ENCODE measurements around the gene C12orf57.
A peak's percentile ranks its signal among the peaks of the same experiment; 100 is the strongest.

C12orf57 gene

GRCh38 chr12:6936194-6936635 lies 7.6 kb upstream of the C12orf57 start:
- Histone ChIP-seq H3K27ac (replicated peaks) (peak overlapping the region; percentile 95), H3K4me3 (replicated peaks; ENCODE audit: insufficient read depth, low read length) (no peak overlapping the region), H3K27me3 (ENCODE audit: insufficient read depth, poor library complexity, severe bottlenecking) (no peaks in the 10 kb centered on the region)
- DNase-seq (ENCODE audit: low read depth in 1 of 2, low spot score in 1 of 2), result no peak
- TF ChIP-seq SPI1 (IDR thresholded peaks at IDR 0.05; ENCODE audit: borderline replicate concordance, low read depth) (no peak), GABPA (IDR thresholded peaks at IDR 0.05; ENCODE audit: low read depth) (no peak), POLR2AphosphoS5 (IDR thresholded peaks at IDR 0.05; ENCODE audit: low read depth) (no peak)
- TF ChIP-seq, protein P1, sequence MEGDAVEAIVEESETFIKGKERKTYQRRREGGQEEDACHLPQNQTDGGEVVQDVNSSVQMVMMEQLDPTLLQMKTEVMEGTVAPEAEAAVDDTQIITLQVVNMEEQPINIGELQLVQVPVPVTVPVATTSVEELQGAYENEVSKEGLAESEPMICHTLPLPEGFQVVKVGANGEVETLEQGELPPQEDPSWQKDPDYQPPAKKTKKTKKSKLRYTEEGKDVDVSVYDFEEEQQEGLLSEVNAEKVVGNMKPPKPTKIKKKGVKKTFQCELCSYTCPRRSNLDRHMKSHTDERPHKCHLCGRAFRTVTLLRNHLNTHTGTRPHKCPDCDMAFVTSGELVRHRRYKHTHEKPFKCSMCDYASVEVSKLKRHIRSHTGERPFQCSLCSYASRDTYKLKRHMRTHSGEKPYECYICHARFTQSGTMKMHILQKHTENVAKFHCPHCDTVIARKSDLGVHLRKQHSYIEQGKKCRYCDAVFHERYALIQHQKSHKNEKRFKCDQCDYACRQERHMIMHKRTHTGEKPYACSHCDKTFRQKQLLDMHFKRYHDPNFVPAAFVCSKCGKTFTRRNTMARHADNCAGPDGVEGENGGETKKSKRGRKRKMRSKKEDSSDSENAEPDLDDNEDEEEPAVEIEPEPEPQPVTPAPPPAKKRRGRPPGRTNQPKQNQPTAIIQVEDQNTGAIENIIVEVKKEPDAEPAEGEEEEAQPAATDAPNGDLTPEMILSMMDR (IDR thresholded peaks at IDR 0.05; ENCODE audit: insufficient read depth, low read length), result no peak
- TF ChIP-seq, protein P2, sequence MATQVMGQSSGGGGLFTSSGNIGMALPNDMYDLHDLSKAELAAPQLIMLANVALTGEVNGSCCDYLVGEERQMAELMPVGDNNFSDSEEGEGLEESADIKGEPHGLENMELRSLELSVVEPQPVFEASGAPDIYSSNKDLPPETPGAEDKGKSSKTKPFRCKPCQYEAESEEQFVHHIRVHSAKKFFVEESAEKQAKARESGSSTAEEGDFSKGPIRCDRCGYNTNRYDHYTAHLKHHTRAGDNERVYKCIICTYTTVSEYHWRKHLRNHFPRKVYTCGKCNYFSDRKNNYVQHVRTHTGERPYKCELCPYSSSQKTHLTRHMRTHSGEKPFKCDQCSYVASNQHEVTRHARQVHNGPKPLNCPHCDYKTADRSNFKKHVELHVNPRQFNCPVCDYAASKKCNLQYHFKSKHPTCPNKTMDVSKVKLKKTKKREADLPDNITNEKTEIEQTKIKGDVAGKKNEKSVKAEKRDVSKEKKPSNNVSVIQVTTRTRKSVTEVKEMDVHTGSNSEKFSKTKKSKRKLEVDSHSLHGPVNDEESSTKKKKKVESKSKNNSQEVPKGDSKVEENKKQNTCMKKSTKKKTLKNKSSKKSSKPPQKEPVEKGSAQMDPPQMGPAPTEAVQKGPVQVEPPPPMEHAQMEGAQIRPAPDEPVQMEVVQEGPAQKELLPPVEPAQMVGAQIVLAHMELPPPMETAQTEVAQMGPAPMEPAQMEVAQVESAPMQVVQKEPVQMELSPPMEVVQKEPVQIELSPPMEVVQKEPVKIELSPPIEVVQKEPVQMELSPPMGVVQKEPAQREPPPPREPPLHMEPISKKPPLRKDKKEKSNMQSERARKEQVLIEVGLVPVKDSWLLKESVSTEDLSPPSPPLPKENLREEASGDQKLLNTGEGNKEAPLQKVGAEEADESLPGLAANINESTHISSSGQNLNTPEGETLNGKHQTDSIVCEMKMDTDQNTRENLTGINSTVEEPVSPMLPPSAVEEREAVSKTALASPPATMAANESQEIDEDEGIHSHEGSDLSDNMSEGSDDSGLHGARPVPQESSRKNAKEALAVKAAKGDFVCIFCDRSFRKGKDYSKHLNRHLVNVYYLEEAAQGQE (IDR thresholded peaks at IDR 0.05; ENCODE audit: insufficient replicate concordance, low read depth), result no peak

GRCh38 chr12:6936636-6937480 lies 7.0 kb upstream of the C12orf57 start:
- no peak for DNase-seq (ENCODE audit: low read depth in 1 of 2, low spot score in 1 of 2)
- peak overlapping the region; percentile 70 for H3K4me3 ChIP-seq (replicated peaks; ENCODE audit: insufficient read depth, low read length)
- no peaks in the 10 kb centered on the region for H3K27me3 ChIP-seq (ENCODE audit: insufficient read depth, poor library complexity, severe bottlenecking)
- no peak for TF ChIP-seq GABPA (IDR thresholded peaks at IDR 0.05; ENCODE audit: low read depth)
- 0 out of 2 replicates have a peak, but pooled peaks have one; percentile 5 for TF ChIP-seq SPI1 (IDR thresholded peaks at IDR 0.05; ENCODE audit: borderline replicate concordance, low read depth)
- peak overlapping the region; percentile 95 for H3K27ac ChIP-seq (replicated peaks)

DNA sequence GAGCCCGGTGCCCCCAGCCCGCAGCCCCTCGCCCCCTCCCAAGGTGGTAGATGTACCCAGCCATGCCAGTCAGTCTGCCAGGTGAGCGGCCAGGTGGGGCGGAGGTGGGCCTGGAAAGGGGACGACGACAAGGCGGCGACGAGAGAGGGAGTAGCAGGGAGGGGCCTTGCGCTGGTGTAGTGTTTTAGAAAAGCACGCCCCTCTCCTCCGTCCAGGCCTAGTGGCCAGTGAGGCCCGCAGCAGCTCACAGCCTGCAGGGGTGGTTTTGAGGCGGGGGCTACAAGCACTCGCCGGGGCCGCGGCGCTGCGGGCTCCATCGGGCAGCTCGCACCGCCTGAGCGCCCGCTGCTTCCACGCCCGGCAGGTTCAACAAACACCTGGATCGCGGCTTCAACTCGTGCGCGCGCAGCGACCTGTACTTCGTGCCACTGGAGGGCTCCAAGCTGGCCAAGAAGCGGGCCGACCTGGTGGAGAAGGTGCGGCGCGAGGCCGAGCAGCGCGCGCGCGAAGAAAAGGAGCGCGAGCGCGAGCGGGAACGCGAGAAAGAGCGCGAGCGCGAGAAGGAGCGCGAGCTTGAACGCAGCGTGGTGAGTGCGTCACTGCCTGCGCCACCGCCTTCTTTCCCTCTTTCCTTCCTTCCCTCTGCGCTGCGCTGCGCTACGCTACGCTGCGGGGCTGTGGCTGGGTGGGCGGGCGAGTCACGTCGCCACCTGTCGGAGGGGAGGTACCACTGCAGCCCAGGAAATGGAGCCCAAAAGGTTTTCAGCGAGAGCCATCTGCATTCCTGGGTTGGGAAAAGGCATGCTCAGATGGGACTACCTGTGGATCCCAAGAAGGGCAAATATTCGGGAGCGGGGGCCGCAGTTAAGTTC lies 6.1 kb upstream of the C12orf57 start:
- Histone ChIP-seq H3K4me3 (replicated peaks; ENCODE audit: insufficient read depth, low read length) (peak overlapping the region; percentile 70), H3K27ac (replicated peaks) (peak overlapping the region; percentile 95), H3K27me3 (ENCODE audit: insufficient read depth, poor library complexity, severe bottlenecking) (no peaks in the 10 kb centered on the region)
- DNase-seq (ENCODE audit: low read depth in 1 of 2, low spot score in 1 of 2), result peak; percentile 94 to 95
- TF ChIP-seq SPI1 (IDR thresholded peaks at IDR 0.05; ENCODE audit: borderline replicate concordance, low read depth), result no peak
- TF ChIP-seq GABPA (IDR thresholded peaks at IDR 0.05; ENCODE audit: low read depth), result peak; percentile 69
- TF ChIP-seq, protein P1 (IDR thresholded peaks at IDR 0.05; ENCODE audit: insufficient read depth, low read length), result peak; percentile 95
- TF ChIP-seq, protein P2 (IDR thresholded peaks at IDR 0.05; ENCODE audit: insufficient replicate concordance, low read depth), result peak; percentile 56
- peak; percentile 96 for TF ChIP-seq POLR2AphosphoS5 (IDR thresholded peaks at IDR 0.05; ENCODE audit: low read depth)
